ENCODE measurements around the gene PRELID3B.

The PRELID3B gene

DNA sequence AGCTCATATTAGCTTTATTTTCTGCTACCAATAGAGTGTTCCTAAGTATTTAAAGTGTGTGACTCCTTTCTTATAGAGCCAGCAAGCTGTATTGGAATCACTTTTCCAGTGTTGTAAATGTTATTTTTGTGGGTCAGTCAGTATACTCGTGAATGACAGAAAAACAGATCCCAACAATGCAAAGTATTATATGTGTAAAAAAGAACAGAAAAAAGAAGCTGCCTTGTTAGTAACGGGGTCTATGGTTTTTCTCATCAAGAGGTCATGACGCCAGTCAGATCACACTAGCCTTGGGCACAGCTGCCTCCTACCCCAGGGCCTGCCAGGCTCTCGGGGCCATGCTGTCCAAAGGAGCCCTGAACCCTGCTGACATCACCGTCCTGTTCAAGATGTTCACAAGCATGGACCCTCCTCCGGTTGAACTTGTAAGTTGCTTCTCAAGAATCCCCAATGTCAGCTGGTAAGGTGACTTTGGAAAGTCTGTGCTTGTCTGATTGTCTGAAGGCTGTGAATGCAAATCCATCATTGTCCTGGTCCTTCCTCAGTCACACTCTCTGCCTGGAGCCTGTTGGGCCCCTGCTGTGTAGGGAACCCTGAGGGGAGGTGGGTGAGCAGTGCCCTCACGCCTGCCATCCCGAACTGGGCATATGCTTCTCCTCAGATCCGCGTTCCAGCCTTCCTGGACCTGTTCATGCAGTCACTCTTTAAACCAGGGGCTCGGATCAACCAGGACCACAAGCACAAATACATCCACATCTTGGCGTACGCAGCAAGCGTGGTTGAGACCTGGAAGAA, 51.7 kb downstream of the PRELID3B start:
- DNase-seq, result no peak

DNA sequence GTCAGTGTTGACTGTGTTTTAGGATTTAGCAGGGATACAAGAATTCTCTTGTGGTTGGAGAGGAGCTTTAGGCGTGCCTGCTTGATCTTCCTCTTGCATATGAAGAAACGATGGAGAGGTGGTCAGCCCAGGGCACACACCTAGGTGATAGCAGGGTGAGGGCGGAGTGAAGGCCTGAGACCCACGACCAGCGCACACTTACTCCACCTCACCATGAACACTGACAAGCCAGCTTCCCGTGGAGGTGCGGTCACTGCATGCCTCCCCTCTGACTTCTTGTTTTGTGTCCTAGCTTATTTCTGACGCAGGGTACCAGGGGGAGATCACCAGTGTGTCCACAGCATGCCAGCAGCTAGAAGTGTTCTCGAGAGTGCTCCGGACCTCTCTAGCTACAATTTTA, 53.4 kb downstream of the PRELID3B start:
- no peak for DNase-seq

DNA sequence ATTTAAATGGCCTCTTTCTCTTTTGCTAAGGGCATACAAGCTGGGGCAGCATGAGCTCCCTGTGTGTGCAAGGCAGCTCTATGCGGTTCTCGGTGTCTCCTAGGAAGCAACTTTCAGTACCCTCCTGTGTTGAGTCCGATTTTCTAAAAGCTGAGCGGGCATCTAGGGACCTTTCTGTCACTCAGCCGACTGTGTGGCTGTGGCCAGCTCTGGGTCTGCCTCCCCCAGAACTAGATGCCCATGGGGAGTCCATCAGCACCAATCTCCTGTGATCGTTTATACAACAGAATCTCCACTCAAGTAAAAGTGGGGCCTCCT, 54.1 kb downstream of the PRELID3B start:
- no peak for DNase-seq

DNA sequence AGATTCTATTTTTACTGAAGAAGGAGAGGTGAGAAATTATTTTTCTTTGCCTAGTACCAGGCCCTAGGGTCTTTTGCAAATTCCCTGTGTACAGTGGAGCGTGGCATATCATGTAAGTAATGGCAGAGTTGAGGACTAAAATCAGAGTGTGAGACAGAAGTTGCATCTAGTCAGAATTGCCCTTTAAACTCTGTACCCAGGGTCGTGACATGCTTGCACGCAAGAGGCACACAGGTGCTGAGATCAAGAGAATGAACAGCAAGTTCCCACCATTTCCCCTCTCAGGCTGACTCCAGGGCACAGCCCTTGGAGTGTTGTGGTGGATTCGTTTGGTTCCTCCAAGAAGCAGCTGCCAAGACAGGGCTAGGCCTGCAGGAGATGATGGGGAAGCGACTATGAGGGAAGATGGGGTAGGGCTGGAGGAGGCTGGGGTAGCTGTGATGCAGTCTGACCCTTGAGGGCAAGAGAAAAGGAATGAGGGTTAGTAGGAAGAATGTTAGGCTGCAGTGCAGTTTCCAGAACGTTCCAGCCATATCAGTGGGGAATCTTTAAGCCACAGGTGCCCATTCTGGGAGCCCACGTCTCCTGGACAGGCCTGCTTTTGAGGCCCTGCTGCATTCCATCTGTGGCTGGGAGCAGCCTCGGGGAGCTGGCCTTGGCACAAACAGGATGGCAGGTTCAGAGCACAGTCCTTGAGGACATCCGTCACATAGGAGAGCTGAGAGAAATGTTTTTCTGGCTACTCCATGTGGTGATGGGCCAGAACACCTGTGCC, 54.6 kb downstream of the PRELID3B start:
- DNase-seq, result no peak

DNA sequence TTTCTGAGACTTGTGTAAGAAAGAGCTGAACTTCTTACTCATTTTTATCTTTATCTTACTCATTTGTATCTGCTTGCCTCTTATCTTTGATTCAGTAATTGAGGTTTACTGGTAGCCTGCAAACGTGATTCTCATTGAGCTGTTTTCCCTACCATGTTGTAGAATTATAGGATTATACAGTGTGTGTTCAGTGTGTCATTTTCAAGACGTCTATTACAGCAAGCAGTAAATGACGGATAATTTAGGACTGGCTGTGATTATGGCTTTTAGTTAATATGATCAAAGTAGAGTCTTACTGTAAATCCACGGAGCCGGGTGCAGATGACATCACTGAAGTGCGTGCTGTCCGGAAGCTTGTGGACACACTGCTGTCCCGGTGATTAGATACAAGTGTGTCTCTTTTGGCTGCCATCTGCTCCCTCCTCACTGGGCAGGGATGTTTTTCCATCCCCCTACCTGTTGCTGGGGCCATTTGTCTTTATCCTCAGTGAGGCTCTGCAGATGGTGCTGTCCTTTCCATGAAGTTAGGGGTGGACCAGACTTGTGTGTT, 55.5 kb downstream of the PRELID3B start:
- DNase-seq, result peak; percentile 76

DNA sequence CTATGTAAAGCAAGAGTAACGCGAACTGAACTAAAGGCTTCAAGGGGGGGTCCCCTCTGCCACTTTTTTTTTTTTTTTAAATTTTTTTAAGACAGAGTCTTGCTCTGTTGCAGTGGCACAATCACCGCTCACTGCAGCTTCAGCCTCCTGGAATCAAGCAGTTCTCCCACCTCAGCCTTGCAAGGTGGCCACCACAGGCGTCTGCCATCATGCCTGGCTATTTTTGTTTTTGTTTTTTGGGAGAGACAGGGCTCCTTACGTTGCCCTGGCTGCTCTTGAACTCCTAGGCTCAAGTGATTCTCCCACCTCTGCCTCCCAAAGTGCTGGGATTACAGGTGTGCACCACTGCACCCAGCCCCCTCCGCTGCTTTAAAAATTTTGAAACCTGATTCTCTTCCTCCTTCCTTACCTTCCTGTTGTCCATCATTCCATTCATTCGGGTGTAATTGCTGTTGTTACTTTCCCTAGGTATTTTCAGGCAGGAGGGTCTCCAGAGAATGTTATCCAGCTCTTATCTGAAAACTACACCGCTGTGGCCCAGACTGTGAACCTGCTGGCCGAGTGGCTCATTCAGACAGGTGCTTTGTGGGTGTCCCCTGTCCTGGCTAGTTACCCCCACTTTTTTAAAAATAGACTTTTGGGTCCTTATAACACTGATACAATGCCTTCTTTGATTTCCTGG, 56.2 kb downstream of the PRELID3B start:
- no peak for DNase-seq

DNA sequence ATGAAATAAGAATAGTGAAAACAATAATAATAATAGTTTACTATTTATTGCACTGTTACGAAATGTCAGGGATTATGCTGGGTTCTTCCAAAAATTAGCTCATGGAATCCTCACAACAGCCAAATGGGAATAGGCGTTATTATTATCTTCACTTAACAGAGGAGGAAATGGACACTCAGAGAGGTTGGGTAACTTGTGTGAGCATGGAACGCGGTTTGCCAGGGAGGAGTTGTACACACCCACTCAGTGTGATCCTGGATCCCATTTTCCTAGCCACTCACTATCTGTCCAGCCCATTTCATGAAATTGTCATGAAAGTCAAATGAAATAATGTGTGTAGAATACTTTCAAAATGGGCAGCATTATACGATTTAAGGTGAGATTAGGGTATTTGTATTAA, 56.9 kb downstream of the PRELID3B start:
- DNase-seq, result no peak

DNA sequence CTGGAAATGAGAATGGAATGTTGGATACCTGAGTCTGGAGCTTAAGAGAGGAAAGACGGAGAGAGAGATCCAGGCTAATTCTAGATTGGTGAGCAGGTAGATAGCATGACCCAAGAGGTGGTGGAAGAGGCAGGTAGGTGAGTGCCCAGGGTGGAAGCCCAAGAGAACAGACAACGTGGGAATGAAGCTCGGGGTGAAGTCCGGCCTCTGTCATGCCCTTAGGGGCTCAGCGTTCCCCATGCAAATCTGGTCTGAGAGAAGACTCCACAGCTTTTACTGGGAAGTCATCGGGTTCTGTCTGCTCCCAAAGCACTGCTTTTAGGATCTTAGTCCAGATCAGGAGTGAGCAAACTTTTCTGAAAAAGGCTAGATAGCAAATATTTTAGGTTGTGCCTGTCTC, 57.9 kb downstream of the PRELID3B start:
- DNase-seq, result no peak

All from NCI-H2227 treated with DMSO at 0.1 percent for 48 hours (cell line).